Spleen (tissue), 7 donors: ENCODE results near the gene UBE4A.
"Not testable (repeated sequence)": the region's sequence is repeated elsewhere in the genome, so short reads cannot be mapped to it uniquely, and the experiment has no call there.

ENCODE experiments used
- POLR2A ChIP-seq, 3 donors: fragments of 450-650 bp; IDR thresholded peaks; one replicate each; pipeline ENCODE4 v1.5.1; 2017; ENCODE audit warnings: antibody characterized with exemption in 3 of 3, mild to moderate bottlenecking in 1 of 3
- POLR2AphosphoS5 ChIP-seq, 3 donors: sonication (generic); formaldehyde crosslinking; IDR thresholded peaks; one replicate each; pipeline ENCODE4 v1.5.1; 2017; ENCODE audit warnings: antibody characterized with exemption in 3 of 3
- TF ChIP-seq, protein P1 (sequence below), 11 experiments: fragments of 200-600 bp in 7 of 11; fragments of 450-650 bp in 4 of 11; sonication (generic) in 4 of 11; IDR thresholded peaks in 8 of 11; conservative IDR thresholded peaks in 3 of 11; 1 replicate in 7 of 11; 2 replicates in 4 of 11; pipeline versions ENCODE4 v1.4.0 to v1.8.0; 2016 to 2021; ENCODE audit warnings: antibody characterized with exemption in 11 of 11, inconsistent platforms in 4 of 11, mild to moderate bottlenecking in 1 of 11
- donor health status: DM: no; HTN: no; CAD: no; lungs with moderate emphysema.
- donor health status: DM: no; HTN: no; CAD: no.
- donor health status: DM: no; HTN: no; CAD: no.

DNA sequence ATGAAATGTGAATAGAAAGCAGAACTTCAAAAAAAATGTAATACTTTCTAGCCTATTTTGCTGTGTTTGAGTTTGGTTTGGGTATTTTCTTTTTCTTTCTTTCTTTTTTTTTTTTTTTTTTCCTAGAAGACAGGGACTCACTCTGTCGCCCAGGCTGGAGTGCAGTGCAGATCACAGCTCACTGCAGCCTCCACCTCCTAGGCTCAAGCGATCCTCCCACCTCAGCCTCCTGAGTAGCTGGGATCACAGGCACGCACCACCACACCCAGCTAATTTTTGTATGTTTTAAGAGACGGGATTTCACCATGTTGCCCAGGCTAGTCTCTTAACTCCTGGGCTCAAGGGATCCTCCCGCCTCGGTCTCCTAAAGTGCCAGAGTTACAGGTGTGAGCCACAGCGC lies 43.2 kb downstream of the UBE4A start:
- TF ChIP-seq, protein P1, sequence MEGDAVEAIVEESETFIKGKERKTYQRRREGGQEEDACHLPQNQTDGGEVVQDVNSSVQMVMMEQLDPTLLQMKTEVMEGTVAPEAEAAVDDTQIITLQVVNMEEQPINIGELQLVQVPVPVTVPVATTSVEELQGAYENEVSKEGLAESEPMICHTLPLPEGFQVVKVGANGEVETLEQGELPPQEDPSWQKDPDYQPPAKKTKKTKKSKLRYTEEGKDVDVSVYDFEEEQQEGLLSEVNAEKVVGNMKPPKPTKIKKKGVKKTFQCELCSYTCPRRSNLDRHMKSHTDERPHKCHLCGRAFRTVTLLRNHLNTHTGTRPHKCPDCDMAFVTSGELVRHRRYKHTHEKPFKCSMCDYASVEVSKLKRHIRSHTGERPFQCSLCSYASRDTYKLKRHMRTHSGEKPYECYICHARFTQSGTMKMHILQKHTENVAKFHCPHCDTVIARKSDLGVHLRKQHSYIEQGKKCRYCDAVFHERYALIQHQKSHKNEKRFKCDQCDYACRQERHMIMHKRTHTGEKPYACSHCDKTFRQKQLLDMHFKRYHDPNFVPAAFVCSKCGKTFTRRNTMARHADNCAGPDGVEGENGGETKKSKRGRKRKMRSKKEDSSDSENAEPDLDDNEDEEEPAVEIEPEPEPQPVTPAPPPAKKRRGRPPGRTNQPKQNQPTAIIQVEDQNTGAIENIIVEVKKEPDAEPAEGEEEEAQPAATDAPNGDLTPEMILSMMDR (IDR thresholded peaks at IDR 0.05 in 8 of 11, conservative IDR thresholded peaks at IDR 0.05 in 3 of 11) = not testable (repeated sequence)
- TF ChIP-seq POLR2A, POLR2AphosphoS5 (IDR thresholded peaks at IDR 0.05): not testable (repeated sequence)
